DMS 273 (cell line): Measurements from ENCODE around the gene OR14J1.
"Not testable (repeated sequence)": the region's sequence is repeated elsewhere in the genome, so short reads cannot be mapped to it uniquely, and the experiment has no call there.

Source experiments
- DNase-seq: peaks from one replicate; lab custom pipeline; 2025; ENCODE audit not compliant: unreplicated experiment; lab: John Stamatoyannopoulos, UW

The OR14J1 gene

DNA sequence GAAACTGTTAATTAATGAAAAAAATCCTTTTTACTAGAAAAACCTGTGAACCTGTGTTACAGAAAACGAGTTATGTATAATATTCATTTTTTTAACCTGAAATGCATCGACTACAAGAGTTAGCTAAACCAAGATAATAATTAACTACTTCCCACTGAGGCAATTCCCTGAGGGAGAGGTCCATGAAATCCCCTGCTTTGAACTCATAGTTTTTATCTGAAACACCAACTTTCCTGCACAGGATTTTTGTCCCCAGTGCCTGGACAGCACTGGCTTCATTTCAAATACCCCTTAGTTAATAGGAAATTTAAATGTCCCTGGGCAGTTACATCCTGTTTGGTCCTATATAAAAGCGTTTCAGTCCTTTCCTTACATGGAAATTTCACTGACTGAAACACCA is at the start of gene OR14J1:
TSS of gene OR14J1 (plus strand) at position 386 of the 400 bp plus-strand sequence. CDS start 4,989 bp downstream, outside the sequence.
- DNase-seq, result no peak

GRCh38 chr6:29251736-29252135 is 49.8 kb upstream of the OR14J1 start:
- DNase-seq, result no peak

DNA sequence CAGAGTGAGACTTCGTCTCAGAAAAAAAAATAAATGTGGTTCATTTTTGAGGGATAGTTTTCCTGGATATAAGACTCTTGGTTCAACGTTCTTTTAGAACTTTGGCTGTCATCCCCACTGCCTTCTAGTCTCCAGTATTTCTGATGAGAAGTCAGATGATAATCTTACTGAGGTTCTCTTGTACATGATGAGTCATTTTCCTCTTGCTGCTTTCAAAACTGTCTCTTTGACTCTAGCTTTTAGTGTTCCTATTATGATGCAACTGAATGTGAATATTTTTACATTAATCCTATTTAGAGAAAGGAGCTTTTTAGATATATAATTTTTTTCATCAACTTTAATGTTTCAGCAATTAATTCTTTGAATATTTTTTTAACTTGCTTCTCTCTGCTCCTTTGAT is 46.0 kb upstream of the OR14J1 start:
- no peak for DNase-seq

DNA sequence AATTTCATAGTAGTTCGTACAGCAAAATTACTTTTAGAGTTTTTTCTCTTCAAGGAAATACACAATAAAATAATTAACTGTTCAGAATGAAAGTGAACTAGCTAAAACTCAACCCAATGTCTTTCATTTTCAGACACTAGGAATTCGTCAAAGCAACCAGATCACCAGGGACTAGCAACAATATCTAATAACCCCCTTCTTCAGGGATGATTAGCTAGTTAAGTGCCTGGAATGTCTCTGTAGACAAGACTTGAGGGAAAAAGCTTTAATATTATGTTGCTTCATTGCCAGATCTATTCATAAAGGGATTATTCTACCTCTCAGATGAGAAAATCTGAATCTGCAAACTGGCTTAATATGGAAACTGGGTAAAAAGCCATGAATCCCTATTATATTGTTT is 41.8 kb upstream of the OR14J1 start:
- no peak for DNase-seq

- DNase-seq, result no peak
These were observed 38.5 kb upstream of the OR14J1 start for GRCh38 chr6:29263001-29263400.

- no peak for DNase-seq
These were observed 7.0 kb upstream of the OR14J1 start for GRCh38 chr6:29294499-29294914.

GRCh38 chr6:29295181-29295585 is 6.3 kb upstream of the OR14J1 start:
- no peak for DNase-seq

- DNase-seq, result no peak
These were observed 5.9 kb upstream of the OR14J1 start for GRCh38 chr6:29295623-29296022.

DNA sequence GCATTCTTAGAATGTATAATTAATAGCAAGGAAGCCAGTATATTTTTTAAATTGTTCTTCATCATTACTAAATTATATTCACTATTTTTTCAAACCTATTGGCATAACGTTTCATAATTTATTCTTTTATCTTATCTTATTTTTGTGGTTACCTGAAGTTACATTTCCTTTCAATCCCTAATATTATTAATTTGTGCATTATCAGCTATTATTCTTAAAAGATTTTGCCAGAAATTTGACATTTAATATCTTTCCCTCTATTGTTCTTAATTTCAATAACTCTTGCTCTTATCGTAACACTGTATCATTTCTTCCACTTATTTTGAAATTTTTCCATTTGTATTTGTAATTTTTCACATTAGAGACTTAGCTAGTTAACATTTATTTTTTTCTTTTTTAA is 18.4 kb downstream of the OR14J1 start:
- no peak for DNase-seq

DNA sequence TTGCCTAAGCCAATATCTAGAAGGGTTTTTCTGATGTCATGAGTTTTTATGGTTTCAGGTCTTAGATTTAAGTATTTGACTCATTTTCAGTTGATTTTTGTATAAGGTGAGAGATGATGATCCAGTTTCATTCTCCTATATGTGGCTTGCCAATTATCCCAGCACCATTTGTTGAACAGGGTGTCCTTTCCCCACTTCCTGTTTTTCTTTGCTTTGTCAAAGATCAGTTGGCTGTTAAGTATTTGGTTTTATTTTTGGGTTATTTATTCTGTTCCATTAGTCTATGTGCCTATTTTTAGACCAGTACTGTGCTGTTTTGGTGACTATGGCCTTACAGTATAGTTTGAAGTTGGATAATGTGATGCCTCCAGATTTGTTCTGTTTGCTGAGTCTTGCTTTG is 21.8 kb downstream of the OR14J1 start:
- not testable (repeated sequence) for DNase-seq

- DNase-seq, result no peak
These were observed 24.3 kb downstream of the OR14J1 start for GRCh38 chr6:29325777-29326176.

DNA sequence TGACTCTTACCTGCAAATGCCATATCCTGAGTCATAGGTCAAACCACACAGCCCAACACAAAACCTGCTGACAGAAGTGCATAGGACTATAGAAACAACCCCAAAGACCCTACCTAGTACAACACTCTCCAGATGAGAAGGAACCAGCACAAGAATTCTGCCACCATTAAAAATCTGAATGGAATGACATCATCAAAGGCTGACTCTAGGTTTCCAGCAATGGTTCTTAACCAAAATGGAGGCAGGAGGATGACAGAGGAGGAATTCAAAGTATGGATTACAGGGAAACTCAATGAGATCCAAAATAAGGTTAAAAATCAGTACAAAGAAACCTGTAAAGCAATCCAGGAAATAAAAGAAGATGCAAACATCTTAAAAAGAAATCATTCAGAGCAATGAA is 31.2 kb downstream of the OR14J1 start:
- DNase-seq, result no peak

DNA sequence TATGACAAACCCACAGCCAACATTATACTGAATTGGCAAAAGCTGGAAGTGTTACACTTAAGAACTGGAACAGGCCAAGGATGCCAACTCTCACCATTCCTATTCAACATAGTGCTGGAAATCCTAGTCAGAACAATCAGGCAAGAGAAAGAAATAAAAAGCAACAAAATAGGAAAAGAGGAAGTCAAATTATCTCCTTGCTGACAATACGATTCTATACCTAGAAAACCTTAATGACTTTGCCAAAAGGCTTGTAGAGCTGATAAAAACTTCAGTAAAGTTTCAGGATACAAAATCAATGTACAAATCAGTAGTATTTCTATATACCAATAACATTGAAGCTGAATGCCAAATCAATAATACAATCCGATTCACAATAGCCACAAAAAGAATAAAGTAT is 34.8 kb downstream of the OR14J1 start:
- DNase-seq, result no peak

GRCh38 chr6:29345380-29345779 is 43.9 kb downstream of the OR14J1 start:
- no peak for DNase-seq

DNA sequence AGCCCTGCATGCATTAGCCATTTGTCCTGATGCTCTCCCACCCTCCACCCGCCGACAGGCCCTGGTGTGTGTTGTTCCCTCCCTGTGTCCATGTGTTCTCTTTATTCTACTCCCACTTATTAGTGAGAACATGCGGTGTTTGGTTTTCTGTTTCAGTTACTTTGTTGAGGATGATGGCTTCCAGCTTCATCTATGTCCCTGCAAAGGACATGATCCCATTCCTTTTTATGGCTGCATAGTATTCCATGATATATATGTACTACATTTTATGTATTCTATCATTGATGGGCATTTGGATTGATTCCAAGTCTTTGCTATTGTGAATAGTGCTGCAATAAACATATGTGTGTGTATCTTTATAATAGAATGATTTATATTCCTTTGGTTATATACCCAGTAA is 47.8 kb downstream of the OR14J1 start:
- DNase-seq, result not testable (repeated sequence)

GRCh38 chr6:29354980-29355379 is 53.5 kb downstream of the OR14J1 start:
- no peak for DNase-seq

DNA sequence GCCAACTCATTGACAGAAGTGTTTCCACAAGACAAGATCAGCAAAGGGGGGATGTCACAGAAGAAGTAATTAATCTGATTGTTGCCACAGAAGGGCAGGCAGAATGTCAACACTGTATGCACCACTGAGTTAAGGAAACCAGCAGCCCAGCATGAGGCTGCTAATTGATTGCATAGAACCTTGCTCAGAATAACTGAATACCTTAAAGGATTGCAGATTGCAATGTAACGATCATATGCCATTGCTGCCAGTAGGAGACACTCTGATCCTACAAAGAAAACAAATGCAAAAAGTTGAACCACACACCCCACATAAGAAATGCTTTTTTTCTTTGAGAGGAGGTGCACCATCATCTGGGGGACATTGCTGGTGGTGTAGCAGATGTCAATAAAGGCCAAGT is 54.1 kb downstream of the OR14J1 start:
- DNase-seq, result no peak
